HG03520 (cell line): ENCODE measurements around the gene BRIP1.
"Not testable (repeated sequence)": the region's sequence is repeated elsewhere in the genome, so short reads cannot be mapped to it uniquely, and the experiment has no call there.

ENCODE experiments used
- ATAC-seq: cut with Tn5 transposase; IDR thresholded peaks from one replicate; pipeline ENCODE4 v1.9.1; 2021; ENCODE audit warnings: mild to moderate bottlenecking, moderate library complexity; ENCODE audit not compliant: unreplicated experiment

The BRIP1 gene

GRCh38 chr17:61734466-61734865 lies 128.9 kb downstream of the BRIP1 start:
- ATAC-seq = no peak

DNA sequence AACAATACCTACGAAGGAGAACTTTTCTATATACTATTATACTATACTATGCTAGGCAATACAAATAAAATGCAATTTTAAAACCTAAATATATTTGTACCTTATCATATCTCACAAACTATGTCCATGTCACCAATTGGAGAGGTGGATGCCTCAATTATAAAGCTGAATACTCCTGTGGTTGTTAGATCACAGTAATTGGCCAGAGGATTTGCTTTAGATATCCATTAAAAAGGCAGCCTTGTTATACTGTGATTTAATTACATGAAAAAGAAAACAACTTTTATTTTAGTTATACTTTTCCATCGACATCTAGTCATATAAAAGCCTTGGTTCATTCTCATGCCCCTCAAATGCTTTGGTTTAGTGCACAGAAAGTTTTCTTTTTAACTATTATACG lies 129.3 kb downstream of the BRIP1 start:
- no peak for ATAC-seq

DNA sequence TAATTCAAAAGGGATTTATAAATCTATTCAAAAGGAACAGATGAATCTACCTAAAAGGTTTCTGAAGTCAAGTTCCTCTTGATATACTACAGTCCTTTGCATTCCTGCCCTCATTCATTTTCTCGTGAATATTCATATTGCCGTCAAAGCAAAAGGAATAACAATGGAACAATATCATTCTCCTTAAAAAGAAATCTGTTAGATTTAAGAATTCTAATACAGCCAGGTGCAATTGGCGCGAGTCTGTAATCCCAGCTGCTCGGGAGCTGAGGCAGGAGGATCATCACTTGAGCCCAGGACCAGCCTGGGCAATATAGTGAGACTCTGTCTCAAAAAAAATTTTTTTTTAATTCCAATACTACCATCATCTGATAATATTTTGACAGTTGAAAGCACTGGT lies 130.3 kb downstream of the BRIP1 start:
- no peak for ATAC-seq

DNA sequence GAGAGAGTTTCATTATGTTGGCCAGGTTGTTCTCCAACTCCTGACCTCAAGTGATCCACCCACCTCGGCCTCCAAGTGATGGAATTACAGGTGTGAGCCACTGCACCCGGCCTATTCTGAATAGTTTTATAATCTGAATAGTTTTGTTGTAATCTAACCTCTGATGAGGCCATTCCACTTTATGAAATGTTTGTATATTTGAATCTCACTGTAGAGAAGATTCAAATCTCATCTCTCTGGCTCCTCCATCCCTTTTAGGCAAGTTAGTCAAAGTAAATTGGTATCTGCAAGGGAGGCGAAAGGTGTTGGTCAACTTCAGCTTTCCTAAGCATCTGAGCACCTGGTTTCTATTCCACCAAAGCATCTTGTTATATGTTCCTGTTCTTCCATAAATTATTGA lies 131.2 kb downstream of the BRIP1 start:
- ATAC-seq = no peak

DNA sequence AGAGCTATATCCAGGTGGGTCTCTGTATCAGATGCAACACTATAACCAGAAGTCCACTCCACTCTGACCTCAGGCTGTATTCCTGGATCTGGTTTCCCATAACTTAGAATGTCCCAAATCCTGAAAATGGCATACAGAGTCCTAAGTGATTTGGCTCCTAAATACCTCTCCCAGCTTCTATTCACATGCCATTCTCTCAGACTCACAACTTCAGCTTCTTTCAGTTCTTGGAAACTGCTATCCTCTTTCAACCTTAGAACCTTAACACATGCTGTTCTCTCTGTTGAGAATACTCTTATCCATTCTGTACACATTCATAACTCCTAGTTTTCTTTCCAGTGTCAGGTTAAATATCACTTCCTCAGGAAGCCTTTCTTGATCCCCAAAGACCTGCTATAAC lies 132.0 kb downstream of the BRIP1 start:
- ATAC-seq = no peak

GRCh38 chr17:61729690-61730268 lies 133.5 kb downstream of the BRIP1 start:
- no peak for ATAC-seq

DNA sequence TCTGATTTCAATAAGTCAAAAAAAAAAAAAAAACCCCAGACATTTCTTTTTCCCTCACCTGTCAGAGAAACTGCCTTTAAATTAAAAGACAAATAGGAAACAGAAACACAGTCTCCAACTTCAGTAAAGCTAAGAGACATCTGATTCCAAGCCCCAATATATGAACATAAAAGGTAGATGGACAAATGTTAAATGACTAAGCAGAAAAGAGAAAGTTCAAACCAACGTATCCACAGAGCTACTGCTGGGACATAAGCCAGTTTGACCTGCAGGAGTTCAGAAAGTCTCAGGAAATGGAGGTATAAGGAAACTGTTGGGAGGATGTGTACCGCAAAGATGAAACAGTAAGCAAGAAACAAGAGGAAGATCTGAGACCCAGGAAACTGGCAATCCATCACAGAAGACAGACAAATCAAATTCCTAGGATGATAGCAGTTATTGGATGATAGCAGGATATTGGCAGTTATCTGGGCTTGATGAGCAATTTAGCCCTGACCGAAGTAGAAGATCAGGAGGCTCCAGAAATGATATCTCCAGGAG lies 135.0 kb downstream of the BRIP1 start:
- no peak for ATAC-seq

DNA sequence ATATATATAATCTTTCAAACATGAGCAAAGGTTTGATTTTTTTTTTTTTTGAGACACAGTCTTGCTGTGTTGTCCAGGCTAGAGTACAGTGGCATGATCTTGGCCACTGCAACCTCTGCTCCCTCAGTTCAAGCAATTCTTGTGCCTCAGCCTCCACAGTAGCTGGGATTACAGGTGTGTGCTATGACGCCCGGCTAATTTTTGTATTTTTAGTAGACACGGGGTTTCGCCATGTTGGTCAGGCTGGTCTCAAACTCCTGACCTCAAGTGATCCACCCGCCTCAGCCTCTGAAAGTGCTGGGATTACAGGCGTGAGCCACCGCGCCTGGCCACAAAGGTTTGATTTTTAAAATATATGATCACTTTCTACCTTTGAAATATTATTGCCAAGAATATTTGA lies 135.5 kb downstream of the BRIP1 start:
- not testable (repeated sequence) for ATAC-seq

GRCh38 chr17:61726977-61727376 lies 136.4 kb downstream of the BRIP1 start:
- no peak for ATAC-seq

DNA sequence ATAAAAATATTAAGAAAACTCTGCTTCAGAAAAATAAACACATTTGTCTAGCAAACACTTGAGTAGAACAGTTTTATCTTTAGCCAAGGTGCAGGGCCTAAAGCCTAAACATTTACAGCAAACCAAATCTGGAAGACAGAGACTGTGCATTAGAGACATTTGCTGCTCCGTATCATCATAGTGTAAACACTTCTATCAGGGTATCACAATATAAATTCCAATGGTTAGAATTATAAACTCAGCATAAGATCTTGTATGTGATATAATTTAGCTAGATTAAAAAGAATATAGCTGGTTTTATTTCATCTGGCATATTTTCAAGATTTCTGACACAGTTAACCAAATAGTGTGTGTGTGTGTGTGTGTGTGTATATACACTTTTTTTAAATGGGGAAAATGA lies 138.6 kb downstream of the BRIP1 start:
- ATAC-seq = no peak

DNA sequence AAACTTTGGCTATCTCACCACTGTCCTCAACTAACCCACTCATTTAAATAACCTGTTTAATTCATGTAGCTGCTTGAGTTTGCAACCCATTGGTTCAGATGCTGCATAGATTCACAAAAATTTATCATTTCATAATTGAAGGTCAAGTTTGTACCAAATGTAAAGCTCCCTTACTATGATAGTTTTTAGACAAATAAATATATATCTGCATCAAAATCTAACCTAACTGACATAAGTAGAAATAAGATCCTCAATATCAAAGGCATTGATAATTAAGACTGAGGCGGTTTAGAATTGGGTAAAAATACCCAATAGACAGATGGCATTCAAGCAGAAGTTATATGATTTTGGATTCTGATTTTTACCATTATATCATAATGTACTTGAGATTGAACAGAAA lies 139.4 kb downstream of the BRIP1 start:
- ATAC-seq = no peak

- no peak for ATAC-seq
Observed at GRCh38 chr17:61723183-61723582, 140.1 kb downstream of the BRIP1 start.

DNA sequence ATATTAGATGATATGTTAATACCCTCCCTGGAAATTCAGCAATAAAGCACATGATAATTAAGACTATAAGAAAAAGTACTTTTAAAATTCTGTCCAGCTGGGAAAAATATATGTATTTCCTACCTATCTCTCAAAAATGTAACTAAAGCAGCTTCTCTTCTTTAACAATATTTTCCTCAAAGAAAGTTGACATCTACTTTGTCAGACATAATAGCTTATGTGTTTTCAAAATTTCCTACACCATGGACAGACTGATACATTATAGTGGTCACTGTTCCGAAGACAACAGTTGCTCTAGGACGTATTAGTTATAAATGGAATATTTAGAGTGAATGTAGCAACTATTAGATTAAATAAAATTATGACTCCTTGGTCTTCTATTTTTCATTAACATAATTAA lies 140.9 kb downstream of the BRIP1 start:
- no peak for ATAC-seq

DNA sequence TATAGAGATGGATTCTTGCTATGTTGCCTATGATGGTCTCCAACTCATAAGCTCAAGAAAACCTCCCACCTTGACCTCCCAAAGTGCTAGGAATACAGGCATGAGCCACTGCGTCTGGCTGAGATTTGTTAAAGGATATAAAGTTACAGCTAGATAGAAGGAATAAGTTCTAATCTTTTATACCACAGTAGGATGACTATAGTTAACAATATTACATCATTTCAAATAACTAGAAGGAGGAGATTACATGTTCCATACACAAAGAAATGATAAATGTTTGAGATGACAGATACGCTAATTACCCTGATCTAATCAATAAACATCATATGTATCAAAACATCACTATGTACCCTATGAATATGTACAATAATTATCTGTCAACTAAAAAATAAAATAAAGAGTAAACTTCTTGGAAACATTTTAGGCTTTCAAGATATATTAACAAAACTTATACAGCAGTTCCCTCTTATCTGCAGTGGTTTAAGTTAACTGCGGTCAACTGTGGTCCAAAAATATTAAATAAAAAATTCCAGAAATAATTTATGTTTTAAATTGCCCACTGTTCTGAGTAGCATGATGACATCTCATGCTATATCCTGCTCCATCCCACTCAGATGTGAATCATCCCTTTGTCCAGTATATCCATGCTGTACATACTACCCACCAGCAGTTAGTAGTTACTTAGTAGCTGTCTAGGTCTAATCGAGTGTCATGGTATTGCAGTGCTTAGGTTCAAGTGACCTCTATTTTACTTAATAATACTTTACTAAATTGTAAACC lies 143.1 kb downstream of the BRIP1 start:
- ATAC-seq = no peak

DNA sequence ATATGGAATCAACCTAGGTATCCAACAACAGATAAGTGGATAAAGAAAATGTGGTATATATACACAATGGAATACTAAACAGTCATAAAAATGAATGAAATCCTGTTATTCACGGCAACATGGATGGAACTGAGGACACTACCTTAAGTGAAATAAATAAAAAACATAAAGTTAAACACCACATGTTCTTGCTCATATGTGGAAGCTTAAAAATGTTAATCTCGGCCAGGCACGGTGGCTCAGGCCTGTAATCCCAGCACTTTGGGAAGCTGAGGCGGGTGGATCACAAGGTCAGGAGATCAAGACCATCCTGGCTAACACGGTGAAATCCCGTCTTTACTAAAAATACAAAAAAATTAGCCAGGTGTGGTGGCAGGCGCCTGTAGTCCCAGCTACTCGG lies 144.1 kb downstream of the BRIP1 start:
- ATAC-seq = not testable (repeated sequence)

DNA sequence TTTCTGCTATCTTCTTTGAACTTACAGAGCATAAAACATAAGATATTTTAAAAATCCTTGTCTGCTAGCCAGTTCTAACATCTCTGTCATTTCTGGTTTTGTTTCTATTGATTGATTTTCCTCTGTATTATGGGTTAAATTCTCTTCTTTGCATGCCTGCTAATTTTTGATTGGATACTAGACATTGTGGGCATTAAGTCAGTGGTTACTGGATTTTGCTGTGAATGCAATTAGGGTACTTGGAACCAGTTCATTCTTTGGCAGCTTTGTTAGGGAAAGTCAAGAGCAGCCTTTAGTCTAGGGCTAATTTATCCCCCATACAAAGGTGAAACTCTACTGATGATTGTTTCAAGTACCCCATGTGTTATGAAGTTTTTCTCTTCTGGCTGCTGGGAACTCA lies 145.3 kb downstream of the BRIP1 start:
- ATAC-seq = no peak

GRCh38 chr17:61717352-61717751 lies 146.0 kb downstream of the BRIP1 start:
- ATAC-seq = no peak

- ATAC-seq = no peak
Observed at GRCh38 chr17:61716225-61716829, 147.0 kb downstream of the BRIP1 start.

- no peak for ATAC-seq
Observed at GRCh38 chr17:61715348-61715747, 148.0 kb downstream of the BRIP1 start.

DNA sequence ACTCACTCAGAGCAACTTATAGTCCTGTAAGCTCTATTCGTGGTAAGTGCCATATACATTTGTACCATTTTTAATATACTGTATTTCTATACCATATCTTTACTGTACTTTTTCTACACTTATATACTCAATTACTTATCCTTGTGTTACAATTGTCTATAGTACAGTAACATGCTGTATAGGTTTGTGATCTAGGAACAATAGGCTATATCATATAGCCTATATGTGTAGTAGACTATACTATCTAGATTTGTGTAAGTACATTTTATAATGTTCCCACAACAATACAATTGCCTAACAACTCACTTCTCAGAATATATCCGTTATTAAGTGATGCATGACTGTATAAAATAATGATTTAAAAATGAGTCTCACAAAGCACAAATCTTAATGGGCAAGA lies 149.0 kb downstream of the BRIP1 start:
- ATAC-seq = no peak

DNA sequence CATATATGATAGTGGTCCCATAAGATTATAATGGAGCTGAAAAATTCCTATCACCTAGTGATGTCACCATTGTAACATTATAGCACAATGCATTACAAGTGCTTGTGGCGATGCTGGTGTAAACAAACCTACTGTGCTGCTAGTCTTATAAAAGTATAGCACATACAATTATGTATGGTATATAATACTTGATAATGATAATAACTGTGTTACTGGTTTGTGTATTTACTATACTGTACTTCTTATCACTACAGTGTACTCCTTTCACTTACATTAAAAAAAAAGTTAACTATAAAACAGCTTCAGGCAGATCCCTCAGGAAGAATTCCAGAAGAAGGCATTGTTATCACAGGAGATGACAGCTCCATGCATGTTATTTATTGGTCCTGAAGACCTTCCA lies 150.3 kb downstream of the BRIP1 start:
- no peak for ATAC-seq

GRCh38 chr17:61710546-61710945 lies 152.8 kb downstream of the BRIP1 start:
- no peak for ATAC-seq
